K562 (cell line): ENCODE data around the gene CETN2. TPM values are rescaled to one million over a fixed set of nuclear protein-coding genes. Genes with fewer than 3 reads are reported as not detected.
A peak's percentile ranks its signal among the peaks of the same experiment; 100 is the strongest.

Experiments
- ARID1B ChIP-seq: fragments of 450-650 bp; IDR thresholded peaks from 2 replicates; pipeline ENCODE4 v1.6.1; 2016; ENCODE audit warnings: antibody characterized with exemption, mild to moderate bottlenecking, inconsistent platforms
- BHLHE40 ChIP-seq: IDR thresholded peaks from 2 replicates; pipeline ENCODE4 v1.6.1; 2011; ENCODE audit warnings: low read length, improper control_type of control experiment
- CCNT2 ChIP-seq: IDR thresholded peaks from 2 replicates; pipeline ENCODE4 v1.6.1; 2011; ENCODE audit warnings: borderline replicate concordance, low read depth, mild to moderate bottlenecking, moderate library complexity, mixed read lengths, low read length; ENCODE audit not compliant: insufficient read length; ENCODE audit errors: extremely low read depth
- CEBPB ChIP-seq: fragments of 450-650 bp; IDR thresholded peaks from 2 replicates; pipeline ENCODE4 v1.6.1; 2016; ENCODE audit warnings: missing genetic modification characterization, missing compliant biosample characterization
- CXXC5 ChIP-seq: fragments of 250-450 bp; sonication (Bioruptor Pico); IDR thresholded peaks from 2 replicates; pipeline ENCODE4 v1.8.0; 2022; ENCODE audit warnings: inconsistent platforms, mild to moderate bottlenecking, moderate library complexity
- GABPA ChIP-seq: fragments of 200-800 bp; sonication (Bioruptor generic); conservative IDR thresholded peaks from 2 replicates; pipeline ENCODE4 v1.6.1; 2016; ENCODE audit warnings: low read depth, missing genetic modification characterization, missing compliant biosample characterization
- HMBOX1 ChIP-seq: sonication (generic); IDR thresholded peaks from 2 replicates; pipeline ENCODE4 v1.6.1; 2016
- KLF16 ChIP-seq: IDR thresholded peaks from 2 replicates; pipeline ENCODE4 v1.6.1; 2016; ENCODE audit warnings: antibody characterized with exemption
- MEF2A ChIP-seq: IDR thresholded peaks from 2 replicates; pipeline ENCODE4 v1.6.1; 2011; ENCODE audit warnings: low read depth, mild to moderate bottlenecking, low read length, moderate library complexity; ENCODE audit not compliant: control insufficient read depth
- MEF2D ChIP-seq: conservative IDR thresholded peaks from 2 replicates; pipeline ENCODE4 v1.6.1; 2016; ENCODE audit warnings: low read depth, missing genetic modification characterization, missing compliant biosample characterization
- MEIS2 ChIP-seq: fragments of 450-650 bp; IDR thresholded peaks from 2 replicates; pipeline ENCODE4 v1.6.1; 2014; ENCODE audit warnings: mild to moderate bottlenecking; ENCODE audit not compliant: partially characterized antibody
- MXI1 ChIP-seq: IDR thresholded peaks from 2 replicates; pipeline ENCODE4 v1.6.1; 2011; ENCODE audit warnings: low read depth, mild to moderate bottlenecking, improper control_type of control experiment, low read length
- NFIC ChIP-seq: fragments of 450-650 bp; IDR thresholded peaks from 2 replicates; pipeline ENCODE4 v1.6.1; 2017; ENCODE audit warnings: mild to moderate bottlenecking, inconsistent platforms
- NR2C1 ChIP-seq, 2 experiments: fragments of 450-650 bp; IDR thresholded peaks; 2 replicates each; pipeline ENCODE4 v1.6.1; 2017; ENCODE audit warnings: mild to moderate bottlenecking in 2 of 2, antibody characterized with exemption in 1 of 2, inconsistent platforms in 1 of 2, missing compliant biosample characterization in 1 of 2, missing genetic modification characterization in 1 of 2
- POLR3A ChIP-seq: IDR thresholded peaks from 2 replicates; pipeline ENCODE4 v1.6.1; 2011; ENCODE audit warnings: borderline replicate concordance, mild to moderate bottlenecking, moderate library complexity; ENCODE audit not compliant: insufficient read length, insufficient read depth; ENCODE audit errors: extremely low read depth
- SMARCA4 ChIP-seq: fragments of 450-650 bp; IDR thresholded peaks from 2 replicates; pipeline ENCODE4 v1.6.1; 2016
- SRF ChIP-seq, 2 experiments: fragments of 250-450, 450-650 bp in 1 of 2; sonication (Bioruptor Pico) in 1 of 2; sonication (generic) in 1 of 2; formaldehyde crosslinking; IDR thresholded peaks; 2 replicates each; pipeline versions ENCODE4 v1.5.0 to v1.5.1; 2020 to 2022; ENCODE audit warnings: mild to moderate bottlenecking in 1 of 2, missing genetic modification reagents in 1 of 2
- TCF3 ChIP-seq: sonication (generic); formaldehyde crosslinking; IDR thresholded peaks from 2 replicates; pipeline ENCODE4 v1.4.0; 2020; ENCODE audit warnings: mild to moderate bottlenecking, missing genetic modification reagents
- ZNF263 ChIP-seq: sonication (generic); formaldehyde crosslinking; IDR thresholded peaks from 2 replicates; pipeline ENCODE4 v1.8.0; 2022; ENCODE audit warnings: mild to moderate bottlenecking, missing genetic modification reagents, borderline replicate concordance
- ZNF592 ChIP-seq: fragments of 450-650 bp; IDR thresholded peaks from 2 replicates; pipeline ENCODE4 v1.6.1; 2017; ENCODE audit warnings: antibody characterized with exemption, mild to moderate bottlenecking
- polyA plus RNA-seq, 8 experiments: library from polyadenylated mRNA; depleted of rRNA in 4 of 8; stranded (reverse) in 5 of 8; unstranded in 3 of 8; fragments of >200 nt; fragmentation: Nextera tagmentation in 2 of 8; fragmentation: Illumina TruSeq in 1 of 8; extraction: Ambion mirVana in 2 of 8; extraction: Trizol in 1 of 8; gene quantifications; 2 replicates each; pipeline versions ENCODE4 v1.2.1 to v1.2.3, GENCODE V29; 2011 to 2014; ENCODE audit warnings: inconsistent platforms in 1 of 8, missing spikeins in 1 of 8
- total RNA-seq, 7 experiments: library from RNA; depleted of rRNA in 6 of 7; stranded (reverse); fragments of >200 nt in 6 of 7; fragmentation: Illumina TruSeq in 2 of 7; extraction: Trizol in 2 of 7; gene quantifications; 2 replicates each; pipeline versions ENCODE4 v1.2.1 to v1.2.3, GENCODE V29; 2011 to 2021; ENCODE audit warnings: low replicate concordance in 1 of 7
- TF ChIP-seq, protein P1 (sequence below), 2 experiments: IDR thresholded peaks; 2 replicates each; pipeline ENCODE4 v1.6.1; 2012; ENCODE audit warnings: improper control_type of control experiment in 2 of 2, low read depth in 2 of 2, low read length in 2 of 2, borderline replicate concordance in 1 of 2

CETN2 gene
- total and polyA plus RNA-seq, 9 of the 15 experiments (the other 6 are each of a cell fraction or from before 2014, with no cell fraction given), result 16.7 to 37.1 (median 27.6) TPM

DNA sequence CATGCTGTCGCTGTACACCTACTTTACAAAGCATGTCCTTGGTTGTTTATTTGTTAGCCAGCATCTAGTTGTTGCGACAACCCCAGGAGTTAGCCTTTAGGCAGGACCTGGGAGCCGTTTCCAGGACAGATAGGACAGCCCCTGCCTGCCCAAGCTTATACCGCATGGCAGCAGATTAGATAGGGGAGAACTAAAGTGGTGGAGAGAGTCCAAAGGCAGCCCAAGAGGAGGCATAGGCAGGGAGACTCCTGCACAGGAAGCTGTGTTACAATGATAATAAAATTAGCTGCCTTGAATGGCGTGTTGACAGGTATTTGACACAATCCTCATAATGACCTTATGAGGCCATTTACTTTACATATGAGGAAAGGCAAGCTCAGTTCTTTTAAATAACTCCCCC is 13.3 kb upstream of the CETN2 start (continued):
- TF ChIP-seq ZNF592, result 0 out of 2 replicates have a peak, but pooled peaks have one; percentile 29
- peak; percentile 56; the same call in 1 of the 2 replicates for TF ChIP-seq KLF16
- TF ChIP-seq CCNT2, result no peak
- peak; percentile 24; the same call in 1 of the 2 replicates for TF ChIP-seq BHLHE40
- TF ChIP-seq MEIS2, result peak; percentile 94
- TF ChIP-seq SRF (CRISPR knock-in tag; IDR thresholded peaks at IDR 0.05), result no peak
- no peak for TF ChIP-seq MEF2A
- TF ChIP-seq POLR3A, result no peak
- peak; percentile 61; the same call in 1 of the 2 replicates for TF ChIP-seq SMARCA4
- peak; percentile 47 for TF ChIP-seq NFIC
- TF ChIP-seq, protein P1, sequence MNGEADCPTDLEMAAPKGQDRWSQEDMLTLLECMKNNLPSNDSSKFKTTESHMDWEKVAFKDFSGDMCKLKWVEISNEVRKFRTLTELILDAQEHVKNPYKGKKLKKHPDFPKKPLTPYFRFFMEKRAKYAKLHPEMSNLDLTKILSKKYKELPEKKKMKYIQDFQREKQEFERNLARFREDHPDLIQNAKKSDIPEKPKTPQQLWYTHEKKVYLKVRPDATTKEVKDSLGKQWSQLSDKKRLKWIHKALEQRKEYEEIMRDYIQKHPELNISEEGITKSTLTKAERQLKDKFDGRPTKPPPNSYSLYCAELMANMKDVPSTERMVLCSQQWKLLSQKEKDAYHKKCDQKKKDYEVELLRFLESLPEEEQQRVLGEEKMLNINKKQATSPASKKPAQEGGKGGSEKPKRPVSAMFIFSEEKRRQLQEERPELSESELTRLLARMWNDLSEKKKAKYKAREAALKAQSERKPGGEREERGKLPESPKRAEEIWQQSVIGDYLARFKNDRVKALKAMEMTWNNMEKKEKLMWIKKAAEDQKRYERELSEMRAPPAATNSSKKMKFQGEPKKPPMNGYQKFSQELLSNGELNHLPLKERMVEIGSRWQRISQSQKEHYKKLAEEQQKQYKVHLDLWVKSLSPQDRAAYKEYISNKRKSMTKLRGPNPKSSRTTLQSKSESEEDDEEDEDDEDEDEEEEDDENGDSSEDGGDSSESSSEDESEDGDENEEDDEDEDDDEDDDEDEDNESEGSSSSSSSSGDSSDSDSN (IDR thresholded peaks at IDR 0.05; ENCODE audit: borderline replicate concordance in 1 of 2, low read depth in 2 of 2, low read length in 2 of 2), result 0 out of 4 replicates have a peak, but pooled peaks of 1 of the 2 experiments have one; percentile 31
- TF ChIP-seq GABPA (tag), result peak; percentile 41; the same call in 1 of the 2 replicates
- TF ChIP-seq MEF2D (tag), result 0 out of 2 replicates have a peak, but pooled peaks have one; percentile 22
- peak; percentile 62; the same call in 1 of the 2 replicates for TF ChIP-seq CEBPB (tag)
- peak; percentile 20 for TF ChIP-seq CXXC5 (CRISPR knock-in tag)
- TF ChIP-seq NR2C1 (IDR thresholded peaks at IDR 0.05), result no peak
- no peak for TF ChIP-seq NR2C1 (tag; IDR thresholded peaks at IDR 0.05)
- TF ChIP-seq TCF3 (CRISPR knock-in tag), result peak; percentile 84
- no peak for TF ChIP-seq ZNF263
- TF ChIP-seq MXI1, result peak; percentile 52; the same call in 1 of the 2 replicates
- TF ChIP-seq HMBOX1, result peak; percentile 78
- TF ChIP-seq ARID1B, result peak; percentile 80
